Activated CD4-positive, CD25-positive, alpha-beta regulatory T cell treated with anti-CD3 and anti-CD28 coated beads, Interleukin-2, amount 50 U/mL, for 24 hours (primary cell): Measurements from ENCODE around the gene TMEM138.
"Not testable (repeated sequence)": the region's sequence is repeated elsewhere in the genome, so short reads cannot be mapped to it uniquely, and the experiment has no call there.

Source experiments
- ATAC-seq, 2 donors: fragments of 150-1000 bp; cut with Tn5 transposase; one replicate each; pipeline ENCODE4 v1.10.0; 2021; ENCODE audit warnings: mild to moderate bottlenecking in 1 of 2, moderate library complexity in 1 of 2

The TMEM138 gene

DNA sequence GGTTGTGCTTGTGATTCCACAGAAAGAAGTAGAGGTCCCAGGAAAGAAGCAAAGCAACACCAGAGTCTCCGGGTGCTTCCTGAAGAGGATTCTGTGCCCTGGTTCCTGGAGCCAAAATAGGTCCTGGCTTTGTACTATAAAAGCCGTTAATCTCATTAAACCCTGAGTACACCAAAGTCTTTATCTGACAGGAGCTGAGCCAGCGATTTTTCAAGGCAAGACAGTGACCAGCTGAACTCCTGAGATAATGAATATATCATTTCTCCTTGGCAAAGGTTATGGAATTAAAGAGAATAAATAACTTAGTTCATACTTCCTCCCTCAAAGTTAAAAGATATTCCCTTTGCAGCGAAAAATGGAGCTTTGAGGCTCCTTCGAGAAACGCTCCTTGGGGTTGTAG is 5.2 kb downstream of the TMEM138 start:
- no peak for ATAC-seq

- no peak for ATAC-seq
These were observed 6.5 kb downstream of the TMEM138 start for GRCh38 chr11:61368646-61369045.

DNA sequence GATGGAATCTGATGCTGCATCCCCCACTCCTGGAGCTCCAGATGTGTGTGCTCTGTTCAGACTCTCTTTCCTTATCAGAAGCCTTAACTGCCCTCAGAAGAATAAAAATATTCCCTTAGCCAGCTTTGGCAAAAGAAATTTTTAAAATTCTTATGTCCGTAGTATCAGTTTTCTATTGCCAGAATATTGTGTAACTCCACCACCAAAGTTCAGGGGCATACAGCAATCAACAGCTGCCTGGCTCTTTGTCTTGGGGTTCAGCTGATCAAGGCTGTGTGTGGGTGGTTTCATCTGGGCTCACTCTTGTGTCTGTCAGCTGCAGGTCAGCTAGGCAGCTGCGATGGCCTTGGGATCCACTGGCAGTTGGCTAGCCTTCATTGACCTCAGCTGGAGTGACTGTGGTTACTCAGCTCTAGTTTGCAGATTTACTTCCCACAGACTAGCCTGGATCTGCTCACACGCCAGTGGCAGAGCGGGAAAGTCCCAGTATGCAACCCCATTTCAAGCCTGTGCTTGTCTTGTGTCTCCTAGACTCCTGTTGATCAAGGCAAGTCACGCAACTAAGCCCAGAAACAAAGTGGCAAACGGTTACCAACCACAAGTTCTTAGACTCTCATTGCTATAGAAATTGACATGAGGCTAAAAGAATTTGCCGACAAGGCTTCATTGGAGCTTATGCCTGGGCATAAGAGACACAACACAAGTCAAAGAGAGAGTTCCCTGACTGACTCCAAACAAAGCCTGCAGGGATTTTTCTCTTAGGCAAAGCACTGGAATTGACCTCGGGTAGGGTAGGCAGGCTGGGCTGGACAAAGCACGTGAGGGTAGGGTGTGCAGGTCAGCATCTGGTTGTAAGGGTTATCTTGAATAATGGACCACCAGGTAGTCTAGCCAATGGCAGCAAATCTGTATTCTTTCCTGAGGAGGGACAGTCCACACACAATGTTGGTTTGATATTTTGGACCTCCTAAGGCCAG is 7.5 kb downstream of the TMEM138 start:
- ATAC-seq, result no peak

DNA sequence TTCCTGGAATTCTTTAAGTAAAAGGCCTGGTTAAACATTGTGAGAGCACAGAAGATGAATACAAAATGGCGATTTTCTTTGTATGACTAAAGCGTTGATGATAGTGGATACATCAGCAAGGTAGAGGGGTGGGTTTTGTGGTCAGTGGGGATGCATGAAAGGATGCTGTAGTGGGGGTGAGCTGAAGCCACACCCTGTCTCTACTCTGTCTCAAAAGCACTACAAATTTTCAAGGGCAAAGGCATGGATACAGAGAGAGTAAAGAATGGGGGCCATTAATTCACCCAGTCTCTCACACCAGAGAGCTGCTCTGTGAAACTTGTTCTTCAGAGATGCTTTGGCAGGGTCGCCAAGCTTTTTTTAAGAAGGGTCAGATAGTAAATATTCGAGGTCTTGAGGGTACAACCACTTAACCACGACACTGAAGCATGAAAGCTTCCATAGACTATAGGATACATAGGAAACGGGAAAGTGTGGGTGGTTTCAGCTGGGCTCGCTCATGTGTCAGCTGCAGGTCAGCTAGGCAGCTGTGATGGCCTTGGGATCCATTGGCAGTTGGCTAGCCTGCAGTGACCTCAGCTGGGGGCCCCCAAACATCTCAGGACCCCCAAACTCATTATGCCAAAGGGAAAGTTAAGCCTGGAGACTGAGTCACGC is 8.3 kb downstream of the TMEM138 start:
- ATAC-seq, result no peak

DNA sequence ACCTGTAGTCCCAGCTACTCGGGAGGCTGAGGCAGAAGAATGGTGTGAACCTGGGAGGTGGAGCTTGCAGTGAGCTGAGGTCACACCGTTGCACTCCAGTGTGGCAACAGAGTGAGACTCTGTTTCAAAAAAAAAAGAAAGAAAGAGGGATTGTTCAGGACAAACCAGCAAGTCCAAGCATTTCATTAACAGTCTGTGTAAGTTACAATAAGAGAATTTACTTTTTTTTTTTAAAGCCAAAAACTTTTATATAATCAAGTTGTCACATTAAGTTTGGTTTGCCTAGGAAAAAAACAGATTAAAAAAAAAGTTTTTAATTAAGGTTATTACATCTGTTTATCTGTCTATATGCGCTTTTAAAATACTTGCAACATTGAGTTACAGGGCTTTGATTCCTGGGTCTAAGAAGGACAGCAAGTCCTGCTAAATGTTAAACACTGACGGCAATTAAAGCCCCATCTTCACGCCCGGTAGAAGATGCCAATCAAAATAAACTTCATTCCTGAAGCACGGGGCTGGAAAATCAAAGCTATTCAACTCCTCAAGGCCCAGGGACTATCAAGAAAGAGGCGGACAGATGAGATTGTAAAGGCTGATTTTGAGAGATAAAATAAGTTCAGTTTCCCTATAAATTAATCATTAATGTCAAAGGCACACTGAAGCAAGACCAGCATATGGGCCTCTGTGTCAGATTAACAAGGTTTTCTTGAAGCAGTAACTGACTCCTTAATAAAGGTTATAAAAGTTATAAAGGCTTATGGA is 10.7 kb downstream of the TMEM138 start:
- ATAC-seq, result no peak

DNA sequence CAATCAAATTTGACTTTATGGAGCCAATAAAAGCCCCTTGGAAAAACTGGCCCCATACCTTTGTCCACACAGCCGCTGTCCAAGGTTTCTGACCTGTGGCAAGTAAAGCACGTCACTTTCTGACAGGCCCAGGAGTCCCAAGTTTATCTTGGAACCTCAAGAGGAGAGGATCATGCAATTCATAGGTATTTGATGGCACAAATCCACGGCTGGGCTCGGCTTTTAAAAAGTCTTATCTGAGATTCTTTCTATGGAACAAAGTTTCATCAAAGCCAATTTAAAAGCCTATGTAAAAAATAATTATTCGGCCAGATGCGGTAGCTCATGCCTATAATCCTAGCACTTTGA is 13.6 kb downstream of the TMEM138 start:
- no peak for ATAC-seq

DNA sequence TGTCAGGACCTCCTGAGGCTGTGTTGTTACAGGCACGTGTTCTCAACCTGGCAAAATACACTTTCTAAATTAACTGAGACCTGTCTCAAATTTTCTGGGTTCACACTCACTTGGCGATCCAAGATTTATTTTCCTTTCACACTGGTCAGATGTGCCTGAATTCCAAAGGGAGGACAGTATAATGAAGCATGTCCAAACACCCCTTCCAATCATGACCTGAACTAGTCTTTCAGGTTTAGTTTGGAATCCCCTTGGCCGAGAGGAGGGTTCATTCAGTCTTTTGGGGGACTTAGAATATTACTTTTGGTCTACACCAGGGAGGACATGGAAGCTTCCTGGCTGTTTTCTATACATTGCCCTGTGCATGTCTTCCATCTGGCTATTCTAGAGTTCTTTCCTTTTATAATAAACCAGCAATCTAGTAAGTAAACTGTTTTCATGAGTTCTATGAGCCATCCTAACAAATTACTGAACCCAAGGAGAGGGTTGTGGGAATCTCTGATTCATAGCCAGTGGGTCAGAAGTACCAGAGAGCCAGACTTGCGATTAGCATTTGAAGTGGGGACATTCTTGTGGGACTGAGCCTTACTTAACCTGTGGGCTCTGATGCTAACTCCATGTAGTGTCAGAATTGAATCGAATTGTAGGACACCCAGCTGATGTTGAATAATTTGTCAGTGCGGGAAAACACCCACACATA is 15.4 kb downstream of the TMEM138 start:
- ATAC-seq, result no peak

- no peak for ATAC-seq
These were observed 16.6 kb downstream of the TMEM138 start for GRCh38 chr11:61378713-61379313.

DNA sequence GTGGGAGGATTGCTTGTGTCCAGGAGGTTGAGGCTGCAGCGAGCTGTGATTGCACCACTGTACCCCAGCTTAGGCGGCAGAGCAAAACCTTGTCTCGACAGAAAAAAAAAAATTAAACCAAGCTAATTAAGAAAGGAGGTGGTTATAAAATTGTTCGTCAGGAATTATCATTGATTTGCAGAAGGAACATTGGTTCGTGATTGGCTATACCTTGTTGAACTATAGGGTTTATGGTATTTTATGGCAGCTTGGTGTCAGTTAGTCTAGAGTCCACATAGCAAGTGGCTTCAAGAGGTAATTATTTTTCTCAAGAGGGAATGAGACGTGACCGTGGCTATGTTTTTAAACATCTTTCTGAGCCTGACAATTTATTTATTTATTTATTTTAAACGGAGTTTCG is 18.7 kb downstream of the TMEM138 start:
- no peak for ATAC-seq

GRCh38 chr11:61383859-61384258 is 21.7 kb downstream of the TMEM138 start:
- ATAC-seq, result not testable (repeated sequence)

DNA sequence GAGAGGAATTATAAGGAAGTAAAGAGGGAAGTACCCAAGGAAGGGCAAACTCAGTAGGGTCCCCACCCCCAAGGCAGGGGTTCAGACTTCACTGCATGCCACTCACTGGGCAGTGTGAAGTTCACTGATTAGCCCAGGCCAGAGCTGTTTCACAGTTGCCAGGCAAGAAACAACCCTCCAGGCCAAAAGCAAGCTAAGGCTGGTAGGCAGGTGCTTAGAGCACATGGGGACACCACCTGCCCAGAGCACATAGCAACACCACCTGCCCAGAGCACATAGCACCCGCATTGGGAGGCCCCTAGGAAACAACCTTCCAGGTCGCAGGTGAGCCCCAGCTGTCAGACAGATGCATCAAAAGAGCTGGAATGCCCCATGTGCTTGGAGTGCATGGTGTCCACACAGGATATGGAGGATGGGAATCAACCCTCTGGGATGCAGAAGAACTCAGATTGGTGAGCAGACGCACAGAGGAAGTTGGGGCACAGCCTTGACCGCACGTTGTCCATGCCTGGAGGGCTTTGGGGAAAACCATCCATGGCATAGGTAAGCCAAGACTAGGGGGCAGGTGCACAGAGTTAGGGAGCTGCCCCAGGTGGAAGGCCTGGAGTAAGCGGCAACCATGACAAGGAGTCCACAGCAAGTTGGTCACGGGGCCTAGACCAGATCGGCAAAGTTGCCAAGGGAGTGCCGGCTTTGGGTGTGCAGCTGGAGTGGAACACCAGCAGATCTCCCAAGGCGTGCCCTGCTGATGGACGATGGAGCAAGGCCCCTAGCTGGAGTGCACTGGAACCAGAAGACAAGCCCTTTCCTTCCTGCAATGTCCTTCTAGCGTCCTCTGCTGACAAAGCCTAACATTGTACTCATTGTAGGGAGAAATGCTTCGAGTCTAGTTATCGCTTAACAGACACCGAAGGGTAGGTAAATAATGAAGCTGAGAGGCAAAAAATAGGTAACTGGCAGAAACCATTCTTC is 22.4 kb downstream of the TMEM138 start:
- no peak for ATAC-seq

- no peak for ATAC-seq
These were observed 28.0 kb downstream of the TMEM138 start for GRCh38 chr11:61390161-61390560.

GRCh38 chr11:61392981-61393595 is 30.9 kb downstream of the TMEM138 start:
- peak in 1 of 2 donors; percentile 36 for ATAC-seq

DNA sequence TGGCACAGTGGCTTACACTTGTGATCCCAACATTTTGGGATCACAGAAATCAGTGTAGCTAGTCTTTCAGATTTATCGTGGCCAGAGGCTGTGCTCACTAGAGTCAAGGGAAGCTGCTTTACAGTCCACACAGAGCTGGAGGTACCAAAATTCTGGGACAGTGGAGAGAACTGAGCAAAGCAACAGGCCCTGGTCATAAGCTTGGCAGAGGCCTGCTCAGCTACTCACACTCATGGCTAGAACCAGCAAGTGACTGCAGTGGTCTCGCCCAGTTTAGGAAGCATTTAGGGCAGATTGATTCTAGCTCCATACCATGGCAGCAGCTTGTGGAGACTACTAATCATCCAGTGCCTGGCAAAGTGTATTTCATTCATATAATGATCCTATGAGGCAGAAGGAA is 39.0 kb downstream of the TMEM138 start:
- no peak for ATAC-seq

DNA sequence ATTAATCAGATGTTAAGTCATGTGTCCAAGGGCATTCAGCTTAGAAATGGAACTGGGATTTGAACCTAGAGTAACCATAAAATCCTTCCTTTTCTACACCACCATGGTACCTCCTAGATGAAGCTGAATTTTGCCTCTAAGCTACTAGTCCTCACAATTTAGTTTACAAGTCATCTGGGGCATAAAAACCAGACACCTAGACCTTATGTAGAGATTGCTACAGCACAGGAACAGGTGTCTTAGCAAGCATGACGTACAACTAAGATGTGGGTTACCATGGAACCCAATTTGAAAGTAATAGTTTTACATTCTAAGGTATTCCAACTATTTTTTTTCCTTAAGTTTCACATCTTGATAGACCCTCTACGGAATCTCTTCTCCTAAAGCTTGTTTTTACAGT is 39.4 kb downstream of the TMEM138 start:
- ATAC-seq, result no peak

DNA sequence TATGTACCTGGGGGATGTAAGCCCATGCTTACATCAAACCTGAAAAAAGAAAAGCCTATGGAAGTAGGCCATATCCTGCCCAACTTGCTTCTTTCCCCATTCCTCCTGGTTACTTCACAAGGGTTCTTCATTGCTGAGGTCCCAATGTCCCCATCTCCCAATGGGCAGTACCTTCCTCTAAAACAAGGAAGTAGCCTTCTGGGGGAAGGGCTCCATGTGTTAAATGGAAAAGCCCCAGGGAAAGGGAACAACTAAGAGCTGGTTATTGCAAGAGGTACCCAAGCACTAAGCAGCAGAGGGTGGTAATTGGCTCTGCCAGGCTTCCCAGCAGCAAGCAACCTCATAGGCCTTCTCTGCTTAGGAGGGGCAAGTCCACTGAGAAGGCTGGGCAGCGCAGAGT is 41.5 kb downstream of the TMEM138 start:
- no peak for ATAC-seq

GRCh38 chr11:61404103-61404502 is 41.9 kb downstream of the TMEM138 start:
- ATAC-seq, result no peak

DNA sequence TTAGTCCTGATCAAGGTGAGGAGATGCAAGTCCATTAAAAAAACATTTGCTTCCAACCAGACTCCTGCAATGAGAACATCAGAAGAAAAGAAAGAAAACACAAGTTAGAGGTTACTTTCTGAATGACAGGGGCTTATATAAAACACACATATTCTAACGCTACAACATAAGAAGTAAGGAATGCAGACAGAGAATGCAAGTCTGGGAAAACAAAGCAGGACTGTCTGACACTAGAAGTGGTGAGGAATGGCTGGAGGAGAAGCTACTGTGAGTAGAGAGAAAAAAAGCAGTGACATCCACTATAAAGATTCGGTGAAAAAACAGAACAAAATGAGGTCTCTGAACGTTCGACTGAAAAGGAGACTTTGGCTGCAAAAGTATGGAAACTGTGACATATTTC is 42.5 kb downstream of the TMEM138 start:
- ATAC-seq, result no peak

- no peak for ATAC-seq
These were observed 43.9 kb downstream of the TMEM138 start for GRCh38 chr11:61406067-61406466.

- ATAC-seq, result no peak
These were observed 45.0 kb downstream of the TMEM138 start for GRCh38 chr11:61406991-61407728.
